PC-9 (cell line): Measurements from ENCODE around the gene BACH1.

Experiments used
- EZH2 ChIP-seq: fragments of 200-600 bp; sonication (generic); IDR thresholded peaks from 2 replicates; pipeline ENCODE4 v1.8.0; 2017; ENCODE audit warnings: antibody characterized with exemption, low read depth
- TF ChIP-seq, protein P1 (sequence below): fragments of 200-600 bp; sonication (generic); conservative IDR thresholded peaks from 2 replicates; pipeline ENCODE4 v1.6.1; 2017; ENCODE audit warnings: mixed run types, antibody characterized with exemption, mild to moderate bottlenecking, moderate library complexity

DNA sequence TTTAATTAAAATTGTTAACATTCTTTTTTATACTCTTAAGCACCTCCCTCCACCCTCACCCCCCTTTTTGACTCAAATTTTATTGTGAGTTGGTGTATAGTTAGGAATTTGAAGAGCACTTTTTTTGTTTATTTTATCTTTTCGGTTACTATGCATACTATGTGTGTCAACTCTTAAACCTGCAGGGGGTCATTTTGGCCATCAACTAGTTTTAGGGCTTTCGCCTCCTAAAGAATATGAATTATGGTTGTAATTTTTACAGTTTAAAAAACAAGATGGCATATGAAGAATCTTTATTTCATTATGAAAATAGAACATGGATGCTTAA, 9.7 kb downstream of the BACH1 start:
- TF ChIP-seq, protein P1, sequence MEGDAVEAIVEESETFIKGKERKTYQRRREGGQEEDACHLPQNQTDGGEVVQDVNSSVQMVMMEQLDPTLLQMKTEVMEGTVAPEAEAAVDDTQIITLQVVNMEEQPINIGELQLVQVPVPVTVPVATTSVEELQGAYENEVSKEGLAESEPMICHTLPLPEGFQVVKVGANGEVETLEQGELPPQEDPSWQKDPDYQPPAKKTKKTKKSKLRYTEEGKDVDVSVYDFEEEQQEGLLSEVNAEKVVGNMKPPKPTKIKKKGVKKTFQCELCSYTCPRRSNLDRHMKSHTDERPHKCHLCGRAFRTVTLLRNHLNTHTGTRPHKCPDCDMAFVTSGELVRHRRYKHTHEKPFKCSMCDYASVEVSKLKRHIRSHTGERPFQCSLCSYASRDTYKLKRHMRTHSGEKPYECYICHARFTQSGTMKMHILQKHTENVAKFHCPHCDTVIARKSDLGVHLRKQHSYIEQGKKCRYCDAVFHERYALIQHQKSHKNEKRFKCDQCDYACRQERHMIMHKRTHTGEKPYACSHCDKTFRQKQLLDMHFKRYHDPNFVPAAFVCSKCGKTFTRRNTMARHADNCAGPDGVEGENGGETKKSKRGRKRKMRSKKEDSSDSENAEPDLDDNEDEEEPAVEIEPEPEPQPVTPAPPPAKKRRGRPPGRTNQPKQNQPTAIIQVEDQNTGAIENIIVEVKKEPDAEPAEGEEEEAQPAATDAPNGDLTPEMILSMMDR: no peak
- no peak for TF ChIP-seq EZH2
